HG02884 (cell line): ENCODE data around the gene ITPKC.
A peak's percentile ranks its signal among the peaks of the same experiment; 100 is the strongest.
"Not testable (repeated sequence)": the region's sequence is repeated elsewhere in the genome, so short reads cannot be mapped to it uniquely, and the experiment has no call there.

Experiments used
- ATAC-seq: cut with Tn5 transposase; IDR thresholded peaks from one replicate; pipeline ENCODE4 v1.9.1; 2021; ENCODE audit warnings: mild to moderate bottlenecking, moderate library complexity; ENCODE audit not compliant: unreplicated experiment

ITPKC gene

GRCh38 chr19:40758491-40758890 is 41.6 kb downstream of the ITPKC start:
- no peak for ATAC-seq

- no peak for ATAC-seq
Observed at GRCh38 chr19:40759352-40759751, 42.4 kb downstream of the ITPKC start.

GRCh38 chr19:40762754-40763470 is 46.0 kb downstream of the ITPKC start:
- ATAC-seq = no peak

GRCh38 chr19:40763526-40763925 is 46.6 kb downstream of the ITPKC start:
- no peak for ATAC-seq

- no peak for ATAC-seq
Observed at GRCh38 chr19:40763963-40764362, 47.1 kb downstream of the ITPKC start.

- ATAC-seq = not testable (repeated sequence)
Observed at GRCh38 chr19:40766385-40766784, 49.5 kb downstream of the ITPKC start.

GRCh38 chr19:40768869-40769268 is 52.0 kb downstream of the ITPKC start:
- no peak for ATAC-seq

- not testable (repeated sequence) for ATAC-seq
Observed at GRCh38 chr19:40771101-40771862, 54.4 kb downstream of the ITPKC start.

GRCh38 chr19:40774916-40775631 is 58.2 kb downstream of the ITPKC start, which contains the start of gene MIA:
Gene MIA, plus strand, starts transcription at chr19:40775521. Its CDS starts 22 bp downstream, at chr19:40775543.
- no peak for ATAC-seq

GRCh38 chr19:40775632-40776022 is 58.7 kb downstream of the ITPKC start:
- no peak for ATAC-seq

- ATAC-seq = no peak
Observed at GRCh38 chr19:40776364-40776763, 59.5 kb downstream of the ITPKC start.

GRCh38 chr19:40776932-40777644 is 60.2 kb downstream of the ITPKC start:
- peak; percentile 55 for ATAC-seq

GRCh38 chr19:40777645-40777936 is 60.7 kb downstream of the ITPKC start:
- ATAC-seq = no peak

- peak; percentile 53 for ATAC-seq
Observed at GRCh38 chr19:40777937-40778705, 61.2 kb downstream of the ITPKC start, which contains the start of gene RAB4B. Gene RAB4B, plus strand, starts transcription at chr19:40778247. Its CDS starts 129 bp downstream, at chr19:40778376.

- no peak for ATAC-seq
Observed at GRCh38 chr19:40778706-40779284, 61.9 kb downstream of the ITPKC start.

- no peak for ATAC-seq
Observed at GRCh38 chr19:40780582-40780981, 63.7 kb downstream of the ITPKC start.

- ATAC-seq = no peak
Observed at GRCh38 chr19:40781140-40781539, 64.2 kb downstream of the ITPKC start.

- ATAC-seq = no peak
Observed at GRCh38 chr19:40783711-40784110, 66.8 kb downstream of the ITPKC start.

- ATAC-seq = not testable (repeated sequence)
Observed at GRCh38 chr19:40784146-40784545, 67.2 kb downstream of the ITPKC start.

- no peak for ATAC-seq
Observed at GRCh38 chr19:40785526-40785925, 68.6 kb downstream of the ITPKC start.
